Measurements from ENCODE around the gene CSTF1. TPM values are rescaled to one million over a fixed set of nuclear protein-coding genes. Genes with fewer than 3 reads are reported as not detected.
"Not testable (repeated sequence)": the region's sequence is repeated elsewhere in the genome, so short reads cannot be mapped to it uniquely, and the experiment has no call there.

CSTF1 gene
- total RNA-seq, 1 donor from 2014 or later = 24.4 TPM

DNA sequence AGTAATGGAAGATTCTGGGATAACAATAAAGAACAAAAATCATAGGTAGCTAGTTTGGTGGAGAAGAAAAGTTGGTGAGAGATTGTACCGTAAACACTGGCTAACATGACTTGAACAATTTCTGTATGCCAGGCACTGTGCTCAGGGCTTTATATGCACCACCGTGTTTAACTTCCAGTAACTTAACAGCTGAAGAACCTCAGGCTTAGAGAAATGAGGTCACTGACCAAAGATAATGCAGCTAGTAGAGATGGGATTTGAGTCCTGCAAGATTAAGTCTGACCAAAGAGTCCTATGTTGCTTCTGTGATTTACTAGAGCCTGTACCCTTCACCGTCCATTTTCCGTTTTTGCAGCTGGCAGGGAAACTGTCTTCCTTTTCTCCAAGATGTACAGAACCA lies 2.7 kb downstream of the CSTF1 start:
- intact Hi-C loops (cut with DNase I) = loop anchor here (10.0 kb wide), 1 partner anchor 70 kb away; the partner anchor contains the start of gene RTF2
- TF ChIP-seq, protein P1, sequence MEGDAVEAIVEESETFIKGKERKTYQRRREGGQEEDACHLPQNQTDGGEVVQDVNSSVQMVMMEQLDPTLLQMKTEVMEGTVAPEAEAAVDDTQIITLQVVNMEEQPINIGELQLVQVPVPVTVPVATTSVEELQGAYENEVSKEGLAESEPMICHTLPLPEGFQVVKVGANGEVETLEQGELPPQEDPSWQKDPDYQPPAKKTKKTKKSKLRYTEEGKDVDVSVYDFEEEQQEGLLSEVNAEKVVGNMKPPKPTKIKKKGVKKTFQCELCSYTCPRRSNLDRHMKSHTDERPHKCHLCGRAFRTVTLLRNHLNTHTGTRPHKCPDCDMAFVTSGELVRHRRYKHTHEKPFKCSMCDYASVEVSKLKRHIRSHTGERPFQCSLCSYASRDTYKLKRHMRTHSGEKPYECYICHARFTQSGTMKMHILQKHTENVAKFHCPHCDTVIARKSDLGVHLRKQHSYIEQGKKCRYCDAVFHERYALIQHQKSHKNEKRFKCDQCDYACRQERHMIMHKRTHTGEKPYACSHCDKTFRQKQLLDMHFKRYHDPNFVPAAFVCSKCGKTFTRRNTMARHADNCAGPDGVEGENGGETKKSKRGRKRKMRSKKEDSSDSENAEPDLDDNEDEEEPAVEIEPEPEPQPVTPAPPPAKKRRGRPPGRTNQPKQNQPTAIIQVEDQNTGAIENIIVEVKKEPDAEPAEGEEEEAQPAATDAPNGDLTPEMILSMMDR (IDR thresholded peaks at IDR 0.05) = no peak
- ATAC-seq = no peak
- Histone ChIP-seq H3K36me3 (peaks cover 49% of the 10 kb centered on the region), H3K4me1 (peaks cover 31% of the 10 kb centered on the region), H3K27me3 (ENCODE audit: low read depth) (no peaks in the 10 kb centered on the region), H3K27ac (no peak overlapping the region), H3K4me3 (no peak overlapping the region), H3K9me3 (no peaks in the 10 kb centered on the region)
- no peak for DNase-seq

DNA sequence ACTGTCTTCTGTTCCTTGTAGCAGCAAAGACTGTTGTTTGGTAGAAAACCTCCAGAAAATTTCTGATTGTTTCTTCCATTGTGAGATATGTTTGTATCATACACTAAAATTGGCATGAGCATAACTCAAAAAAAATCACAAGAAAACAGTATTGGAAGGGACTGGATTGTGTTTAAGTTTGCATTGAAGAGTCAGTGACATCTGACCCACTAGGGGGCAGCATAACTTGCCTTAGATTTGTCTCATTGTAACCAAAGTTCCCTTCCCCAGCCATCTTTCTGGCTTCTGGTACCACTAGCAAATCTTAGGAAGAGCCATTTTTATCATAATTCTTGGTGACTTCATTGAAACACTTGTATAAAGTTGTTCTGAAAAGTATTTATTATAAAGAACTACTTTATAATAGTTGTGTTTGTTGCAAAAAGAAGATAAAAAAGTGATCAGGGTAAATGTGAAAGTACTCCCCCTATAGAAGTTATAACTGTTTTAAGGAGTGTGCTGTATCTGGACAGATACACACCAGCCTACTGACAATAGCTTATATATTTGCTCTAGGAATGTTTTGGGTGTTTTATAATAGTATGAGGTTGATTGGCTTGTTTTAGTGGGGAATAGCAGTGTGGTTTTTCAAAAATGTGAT lies 7.7 kb downstream of the CSTF1 start:
- Histone ChIP-seq H3K9me3 (no peaks in the 10 kb centered on the region), H3K27ac (no peak overlapping the region), H3K4me1 (peaks cover 10% of the 10 kb centered on the region), H3K27me3 (ENCODE audit: low read depth) (no peaks in the 10 kb centered on the region), H3K36me3 (peaks cover 96% of the 10 kb centered on the region), H3K4me3 (no peak overlapping the region)
- DNase-seq = no peak
- TF ChIP-seq, protein P1 (IDR thresholded peaks at IDR 0.05) = peak; percentile 82
- intact Hi-C loops (cut with DNase I) = no loop called here
- peak; percentile 65 to 67 for ATAC-seq

DNA sequence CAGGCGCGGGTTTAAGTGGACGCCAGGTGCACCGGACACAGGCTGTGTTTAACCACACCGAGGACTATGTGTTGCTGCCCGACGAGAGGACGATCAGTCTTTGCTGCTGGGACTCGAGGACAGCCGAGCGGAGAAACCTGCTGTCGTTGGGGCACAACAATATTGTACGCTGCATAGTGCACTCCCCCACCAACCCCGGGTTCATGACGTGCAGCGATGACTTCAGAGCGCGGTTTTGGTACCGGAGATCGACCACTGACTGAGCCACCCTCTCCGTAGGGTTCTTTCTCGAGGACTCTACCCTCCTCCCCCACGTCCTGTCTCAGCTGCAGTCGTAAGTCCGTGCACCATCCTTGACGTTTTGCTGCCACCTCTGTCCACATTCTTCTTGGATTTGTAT lies 11.0 kb downstream of the CSTF1 start:
- intact Hi-C loops (cut with DNase I) = no loop called here
- peaks cover 97% of the 10 kb centered on the region for H3K36me3 ChIP-seq
- H3K27me3 ChIP-seq (ENCODE audit: low read depth) = no peaks in the 10 kb centered on the region

GRCh38 chr20:56405356-56405755 lies 12.9 kb downstream of the CSTF1 start:
- H3K9me3 ChIP-seq; DNase-seq; H3K27ac ChIP-seq; intact Hi-C loops (cut with DNase I); H3K27me3 ChIP-seq (ENCODE audit: low read depth); ATAC-seq; H3K4me3 ChIP-seq: not testable (repeated sequence)
- H3K36me3 ChIP-seq = peaks cover 79% of the 10 kb centered on the region
- peaks cover 11% of the 10 kb centered on the region for H3K4me1 ChIP-seq

More for the DNA sequence above, 11.0 kb downstream of the CSTF1 start:
- ATAC-seq (no peak), DNase-seq (no peak)
- no peak overlapping the region for H3K27ac ChIP-seq
- peaks cover 10% of the 10 kb centered on the region for H3K4me1 ChIP-seq
- H3K9me3 ChIP-seq = no peaks in the 10 kb centered on the region
- TF ChIP-seq, protein P1 (IDR thresholded peaks at IDR 0.05) = no peak
- no peak overlapping the region for H3K4me3 ChIP-seq

DNA sequence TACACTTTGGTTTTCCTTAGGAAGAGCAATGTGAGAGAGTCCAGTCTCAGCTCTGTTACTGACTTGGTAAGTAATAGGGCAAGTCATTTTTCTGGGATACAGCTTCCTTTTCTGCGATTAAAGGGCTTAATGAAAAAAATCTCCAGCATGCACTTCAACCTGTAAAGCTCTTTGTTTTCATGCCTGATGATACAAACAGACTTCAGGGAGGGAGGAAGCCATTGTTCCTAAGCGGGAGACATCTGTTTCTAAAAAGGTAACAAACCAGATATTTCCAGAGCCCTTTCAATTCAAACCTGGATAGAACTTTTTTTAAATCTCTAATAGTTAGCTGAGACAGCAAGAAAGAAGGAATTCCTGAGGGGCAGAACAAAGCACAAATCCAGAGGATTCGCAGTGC lies 14.5 kb downstream of the CSTF1 start:
- Histone ChIP-seq H3K27me3 (ENCODE audit: low read depth) (no peaks in the 10 kb centered on the region), H3K4me1 (peaks cover 22% of the 10 kb centered on the region), H3K4me3 (no peak overlapping the region), H3K27ac (no peak overlapping the region), H3K36me3 (peaks cover 64% of the 10 kb centered on the region), H3K9me3 (no peaks in the 10 kb centered on the region)
- ATAC-seq (no peak), DNase-seq (no peak)
- TF ChIP-seq, protein P1 (IDR thresholded peaks at IDR 0.05) = no peak
- intact Hi-C loops (cut with DNase I) = no loop called here

DNA sequence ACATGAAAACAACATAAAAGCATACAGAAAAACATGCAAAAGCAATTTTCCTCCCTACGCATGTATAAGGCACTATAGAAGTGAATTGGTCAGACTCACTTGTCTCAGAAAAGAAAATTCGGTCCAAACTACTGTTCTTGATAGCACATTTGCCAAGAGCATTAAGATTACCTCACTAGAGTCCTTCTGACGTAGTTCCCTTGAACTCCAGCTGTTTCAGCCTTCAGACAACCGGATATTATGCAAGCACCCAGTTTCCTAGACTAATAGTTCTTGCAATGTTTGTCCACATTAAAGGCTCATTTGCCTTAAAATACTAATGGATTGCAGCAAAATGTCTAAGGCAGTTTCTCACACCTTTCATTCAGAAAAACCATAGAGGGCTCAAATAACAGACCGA lies 17.1 kb downstream of the CSTF1 start:
- Histone ChIP-seq H3K36me3 (peaks cover 40% of the 10 kb centered on the region), H3K27ac (peak overlapping the region; percentile 44), H3K27me3 (ENCODE audit: low read depth) (no peaks in the 10 kb centered on the region), H3K4me3 (no peak overlapping the region), H3K9me3 (no peaks in the 10 kb centered on the region), H3K4me1 (peaks cover 30% of the 10 kb centered on the region)
- ATAC-seq = peak; percentile 47 to 48
- TF ChIP-seq, protein P1 (IDR thresholded peaks at IDR 0.05) = no peak
- intact Hi-C loops (cut with DNase I) = no loop called here
- no peak for DNase-seq
